Fibroblast of pulmonary artery (primary cell): ENCODE results near the gene EFHD1.
A peak's percentile ranks its signal among the peaks of the same experiment; 100 is the strongest.

ENCODE experiments used
- DNase-seq: peaks from one replicate; pipeline ENCODE4 v3.0.0-alpha.2; 2010; ENCODE audit warnings: low read depth
- H3K4me3 ChIP-seq: replicated peaks from 2 replicates; pipeline ENCODE4 v1.5.1; 2011; ENCODE audit warnings: low read depth, mild to moderate bottlenecking, control low read depth, low read length, moderate library complexity
- TF ChIP-seq, protein P1 (sequence below): IDR thresholded peaks from 2 replicates; pipeline ENCODE4 v1.5.1; 2011; ENCODE audit warnings: mild to moderate bottlenecking, control low read depth, low read length, inconsistent platforms; ENCODE audit errors: missing control alignments

The EFHD1 gene

GRCh38 chr2:232592772-232593395 is 40.5 kb upstream of the EFHD1 start:
- no peak overlapping the region for H3K4me3 ChIP-seq
- TF ChIP-seq, protein P1, sequence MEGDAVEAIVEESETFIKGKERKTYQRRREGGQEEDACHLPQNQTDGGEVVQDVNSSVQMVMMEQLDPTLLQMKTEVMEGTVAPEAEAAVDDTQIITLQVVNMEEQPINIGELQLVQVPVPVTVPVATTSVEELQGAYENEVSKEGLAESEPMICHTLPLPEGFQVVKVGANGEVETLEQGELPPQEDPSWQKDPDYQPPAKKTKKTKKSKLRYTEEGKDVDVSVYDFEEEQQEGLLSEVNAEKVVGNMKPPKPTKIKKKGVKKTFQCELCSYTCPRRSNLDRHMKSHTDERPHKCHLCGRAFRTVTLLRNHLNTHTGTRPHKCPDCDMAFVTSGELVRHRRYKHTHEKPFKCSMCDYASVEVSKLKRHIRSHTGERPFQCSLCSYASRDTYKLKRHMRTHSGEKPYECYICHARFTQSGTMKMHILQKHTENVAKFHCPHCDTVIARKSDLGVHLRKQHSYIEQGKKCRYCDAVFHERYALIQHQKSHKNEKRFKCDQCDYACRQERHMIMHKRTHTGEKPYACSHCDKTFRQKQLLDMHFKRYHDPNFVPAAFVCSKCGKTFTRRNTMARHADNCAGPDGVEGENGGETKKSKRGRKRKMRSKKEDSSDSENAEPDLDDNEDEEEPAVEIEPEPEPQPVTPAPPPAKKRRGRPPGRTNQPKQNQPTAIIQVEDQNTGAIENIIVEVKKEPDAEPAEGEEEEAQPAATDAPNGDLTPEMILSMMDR = peak; percentile 14
- peak; percentile 80 for DNase-seq

DNA sequence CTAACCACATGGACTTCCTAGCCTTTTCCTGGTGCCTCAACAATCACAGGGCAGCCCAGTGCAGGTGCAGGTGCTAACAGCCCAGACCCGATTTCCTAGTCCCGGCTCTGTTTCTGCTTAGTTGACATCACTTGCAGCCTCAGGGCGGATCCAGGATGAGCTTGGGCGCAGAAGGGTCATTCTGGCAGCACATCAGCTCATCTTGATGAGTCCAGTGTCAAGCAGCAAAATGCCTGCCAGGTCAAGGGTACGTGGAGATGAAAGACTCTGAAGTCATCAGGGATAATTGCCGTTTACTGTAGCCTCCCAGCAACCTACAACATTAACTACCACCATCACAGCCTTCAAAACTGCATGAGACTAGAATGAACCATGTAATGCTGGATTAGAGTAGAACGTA is 39.4 kb upstream of the EFHD1 start:
- H3K4me3 ChIP-seq = no peak overlapping the region
- TF ChIP-seq, protein P1 = no peak
- DNase-seq = no peak

DNA sequence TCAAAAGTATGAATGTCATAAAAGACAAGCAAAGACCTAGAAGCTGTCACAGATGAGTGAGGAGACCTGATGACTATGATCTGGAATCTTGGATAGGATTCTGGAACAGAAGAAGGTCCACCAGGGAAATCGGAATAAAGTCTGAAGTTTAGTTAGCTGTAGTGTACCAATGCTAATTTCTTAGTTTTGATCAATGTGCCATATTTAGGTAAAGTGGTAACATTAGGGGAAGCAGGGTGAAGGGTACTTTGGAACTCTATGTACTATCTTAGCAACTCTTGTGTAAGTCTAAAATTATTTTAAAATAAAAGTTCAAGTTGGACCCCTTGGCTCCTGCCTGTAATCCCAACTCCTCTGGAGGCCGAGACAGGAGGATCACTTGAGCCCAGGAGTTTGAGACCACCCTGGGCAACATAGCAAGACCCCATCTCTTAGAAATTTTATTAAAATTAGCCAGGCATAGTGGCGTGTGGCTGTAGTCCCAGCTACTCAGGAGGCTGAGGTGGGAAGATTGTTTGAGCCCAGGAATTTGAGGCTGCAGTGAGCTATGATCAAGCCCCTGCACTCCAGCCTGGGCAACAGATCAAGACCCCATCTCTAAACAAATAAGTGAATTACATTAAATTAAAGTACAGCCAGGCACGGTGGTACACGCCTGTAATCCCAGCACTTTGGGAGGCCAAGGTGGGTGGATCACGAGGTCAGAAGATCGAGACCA is 35.9 kb upstream of the EFHD1 start:
- no peak overlapping the region for H3K4me3 ChIP-seq
- TF ChIP-seq, protein P1 = no peak
- DNase-seq = no peak

- no peak overlapping the region for H3K4me3 ChIP-seq
- DNase-seq = no peak
- TF ChIP-seq, protein P1 = no peak
These were observed 35.1 kb upstream of the EFHD1 start for GRCh38 chr2:232598293-232598692.

DNA sequence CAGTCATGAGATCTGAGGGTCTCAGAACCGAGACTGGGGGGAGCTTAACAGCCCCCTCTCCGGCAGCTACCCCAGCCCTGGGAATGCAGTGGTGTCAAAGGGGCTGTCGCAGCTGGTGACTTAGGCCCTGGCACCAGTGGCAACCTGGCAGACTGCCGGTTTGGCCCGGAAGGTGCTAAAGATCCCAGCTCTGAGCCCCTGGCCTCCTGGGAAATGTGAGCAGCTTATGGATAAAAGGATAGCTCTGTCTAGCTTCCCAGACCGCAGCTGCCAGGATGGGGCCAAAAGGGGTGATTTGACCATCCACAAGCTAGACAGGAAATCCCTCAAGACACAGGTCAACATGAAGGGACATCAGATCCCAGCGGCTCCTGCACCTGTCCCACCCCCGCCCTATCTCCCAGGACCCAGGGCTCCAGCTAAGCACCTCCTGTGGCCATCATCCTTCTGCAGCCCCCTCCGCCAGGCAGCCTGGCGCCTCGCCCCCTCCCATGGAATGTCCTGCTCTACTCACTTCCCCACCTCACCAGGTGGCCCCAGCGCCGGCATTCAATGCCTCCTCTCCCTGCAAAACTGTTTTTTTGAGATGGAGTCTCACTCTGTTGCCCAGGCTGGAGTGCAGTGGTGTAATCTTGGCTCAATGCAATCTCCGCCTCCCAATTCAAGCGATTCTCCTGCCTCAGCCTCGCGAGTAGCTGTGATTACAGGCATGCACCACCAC is 33.2 kb upstream of the EFHD1 start:
- no peak for DNase-seq
- H3K4me3 ChIP-seq = no peak overlapping the region
- TF ChIP-seq, protein P1 = no peak

GRCh38 chr2:232603283-232603682 is 30.1 kb upstream of the EFHD1 start:
- no peak overlapping the region for H3K4me3 ChIP-seq
- TF ChIP-seq, protein P1 = no peak
- no peak for DNase-seq
